B cell (primary cell): ENCODE data around the gene REEP6. TPM values are rescaled to one million over a fixed set of nuclear protein-coding genes. Genes with fewer than 3 reads are reported as not detected.

Experiments
- ATAC-seq: fragments of 200-7000 bp; cut with Tn5 transposase; one replicate; pipeline ENCODE4 v1.10.0; 2021; ENCODE audit warnings: low read depth, mild to moderate bottlenecking, moderate number of reproducible peaks, moderate library complexity
- CTCF ChIA-PET: fragments of 350-600 bp; sonication (Branson Sonifier 250); formaldehyde crosslinking; loops from one replicate; lab custom pipeline; 2021; ENCODE audit warnings: antibody characterized with exemption, inconsistent platforms; lab: Charles Lee
- POLR2A ChIA-PET: fragments of 350-600 bp; sonication (Branson Sonifier 250); formaldehyde crosslinking; loops from one replicate; lab custom pipeline; 2021; ENCODE audit warnings: antibody characterized with exemption; lab: Charles Lee
- DNase-seq: peaks from one replicate; pipeline ENCODE4 v3.0.0; 2013
- H2AFZ ChIP-seq: 2 replicates; pipeline ENCODE4 v1.6.1; 2012; ENCODE audit warnings: mild to moderate bottlenecking, low read depth, low read length; ENCODE audit not compliant: insufficient read depth, poor library complexity, severe bottlenecking
- H3K27ac ChIP-seq, 2 donors: 1 replicate in 1 of 2; 2 replicates in 1 of 2; pipeline ENCODE4 v1.5.1; 2012 to 2013; ENCODE audit warnings: low read length in 2 of 2, mild to moderate bottlenecking in 2 of 2, moderate library complexity in 1 of 2
- H3K27me3 ChIP-seq, 4 experiments: fragments of 200-600 bp in 1 of 4; sonication (generic) in 1 of 4; replicated peaks in 1 of 4; 1 replicate in 2 of 4; 2 replicates in 2 of 4; pipeline versions ENCODE4 v1.6.1 to v1.7.0; 2013 to 2016; ENCODE audit warnings: low read length in 3 of 4, mild to moderate bottlenecking in 2 of 4, mixed read lengths in 1 of 4, moderate library complexity in 1 of 4; ENCODE audit not compliant: insufficient read depth in 4 of 4, control insufficient read depth in 3 of 4; ENCODE audit errors: control extremely low read depth in 1 of 4
- H3K36me3 ChIP-seq, 2 experiments: replicated peaks in 1 of 2; 1 replicate in 1 of 2; 2 replicates in 1 of 2; pipeline versions ENCODE4 v1.6.1 to v1.7.1; 2013; ENCODE audit warnings: low read length in 1 of 2; ENCODE audit not compliant: insufficient read depth in 2 of 2, control insufficient read depth in 1 of 2; ENCODE audit errors: control extremely low read depth in 1 of 2, extremely low read depth in 1 of 2
- H3K4me1 ChIP-seq, 2 donors: fragments of 200-600 bp in 1 of 2; sonication (generic) in 1 of 2; 1 replicate in 1 of 2; 2 replicates in 1 of 2; pipeline versions ENCODE4 v1.5.1 to v1.6.1; 2013 to 2017; ENCODE audit warnings: low read length in 2 of 2; ENCODE audit not compliant: control insufficient read depth in 2 of 2, insufficient read depth in 2 of 2
- H3K4me2 ChIP-seq: replicated peaks from 2 replicates; pipeline ENCODE3; 2012; ENCODE audit warnings: mild to moderate bottlenecking, low read depth, low read length; ENCODE audit not compliant: poor library complexity, severe bottlenecking
- H3K4me3 ChIP-seq, 5 experiments: fragments of 200-600 bp in 1 of 5; sonication (generic) in 1 of 5; 1 replicate in 3 of 5; 2 replicates in 2 of 5; pipeline versions ENCODE4 v1.5.1 to v1.7.0; 2011 to 2016; ENCODE audit warnings: low read length in 4 of 5, mild to moderate bottlenecking in 4 of 5, low read depth in 2 of 5, control low read depth in 1 of 5, moderate library complexity in 1 of 5; ENCODE audit not compliant: insufficient read depth in 1 of 5; ENCODE audit errors: control extremely low read depth in 1 of 5, extremely low read depth in 1 of 5
- H3K79me2 ChIP-seq: fragments of 200-600 bp; sonication (generic); one replicate; pipeline ENCODE4 v1.6.0; 2016; ENCODE audit warnings: low read length; ENCODE audit not compliant: control insufficient read depth, insufficient read depth
- H3K9ac ChIP-seq: fragments of 200-600 bp; sonication (generic); 2 replicates; pipeline ENCODE4 v1.6.1; 2017; ENCODE audit warnings: mild to moderate bottlenecking, low read length, moderate library complexity
- H3K9me3 ChIP-seq, 3 donors: one replicate each; pipeline versions ENCODE4 v1.6.1 to v1.7.1; 2013; ENCODE audit warnings: low read length in 2 of 3; ENCODE audit not compliant: control insufficient read depth in 2 of 3, insufficient read depth in 1 of 3; ENCODE audit errors: control extremely low read depth in 1 of 3
- H4K20me1 ChIP-seq: 2 replicates; pipeline ENCODE4 v1.6.0; 2012; ENCODE audit warnings: mild to moderate bottlenecking, low read length; ENCODE audit not compliant: insufficient read depth, control insufficient read depth, poor library complexity, severe bottlenecking
- H3K27ac Mint-ChIP-seq: one replicate; pipeline ENCODE4 v1.8.0; 2021; ENCODE audit warnings: mixed read lengths
- H3K27me3 Mint-ChIP-seq: one replicate; pipeline ENCODE4 v1.8.0; 2021; ENCODE audit warnings: mixed read lengths
- H3K4me1 Mint-ChIP-seq: one replicate; pipeline ENCODE4 v1.8.0; 2021; ENCODE audit warnings: mixed read lengths
- H3K4me3 Mint-ChIP-seq: one replicate; pipeline ENCODE4 v1.8.0; 2021; ENCODE audit warnings: mixed read lengths
- H3K9me3 Mint-ChIP-seq: one replicate; pipeline ENCODE4 v1.8.0; 2022; ENCODE audit warnings: mixed read lengths; ENCODE audit not compliant: insufficient read depth
- EZH2 ChIP-seq: IDR thresholded peaks from 2 replicates; pipeline ENCODE4 v1.6.1; 2012; ENCODE audit warnings: borderline replicate concordance, low read depth, mild to moderate bottlenecking, moderate library complexity, low read length; ENCODE audit not compliant: insufficient read depth, poor library complexity, severe bottlenecking
- WGBS: methylation state at CpG from one replicate; pipeline ENCODE4 v1.1.5; 2013; ENCODE audit warnings: missing lambda C conversion rate; ENCODE audit not compliant: insufficient coverage; 5-methylcytosine and 5-hydroxymethylcytosine counted together
- intact Hi-C: fragments of 100-400 bp; cut with micrococcal nuclease; formaldehyde crosslinking; loops from one replicate; pipeline ENCODE4 v1.10.0; 2022
- polyA plus RNA-seq: library from polyadenylated mRNA; depleted of rRNA; stranded (reverse); fragments of >200 nt; gene quantifications from 2 replicates; pipeline ENCODE4 v1.2.3, GENCODE V29; 2012
- total RNA-seq, 2 donors: library from RNA; stranded (reverse); fragments of 120-200 nt in 1 of 2; gene quantifications; 1 replicate in 1 of 2; 2 replicates in 1 of 2; pipeline versions ENCODE4 v1.2.3 to v1.2.4, GENCODE V29; 2013 to 2022
- TF ChIP-seq, protein P1 (sequence below): fragments of 200-600 bp; IDR thresholded peaks from one replicate; pipeline ENCODE4 v1.8.0; 2022; ENCODE audit warnings: antibody characterized with exemption, mild to moderate bottlenecking

The REEP6 gene
- total and polyA plus RNA-seq, 2 donors (not counting 1 experiment from before 2014, with no cell fraction given), result 0.64 to 1.1 TPM

DNA sequence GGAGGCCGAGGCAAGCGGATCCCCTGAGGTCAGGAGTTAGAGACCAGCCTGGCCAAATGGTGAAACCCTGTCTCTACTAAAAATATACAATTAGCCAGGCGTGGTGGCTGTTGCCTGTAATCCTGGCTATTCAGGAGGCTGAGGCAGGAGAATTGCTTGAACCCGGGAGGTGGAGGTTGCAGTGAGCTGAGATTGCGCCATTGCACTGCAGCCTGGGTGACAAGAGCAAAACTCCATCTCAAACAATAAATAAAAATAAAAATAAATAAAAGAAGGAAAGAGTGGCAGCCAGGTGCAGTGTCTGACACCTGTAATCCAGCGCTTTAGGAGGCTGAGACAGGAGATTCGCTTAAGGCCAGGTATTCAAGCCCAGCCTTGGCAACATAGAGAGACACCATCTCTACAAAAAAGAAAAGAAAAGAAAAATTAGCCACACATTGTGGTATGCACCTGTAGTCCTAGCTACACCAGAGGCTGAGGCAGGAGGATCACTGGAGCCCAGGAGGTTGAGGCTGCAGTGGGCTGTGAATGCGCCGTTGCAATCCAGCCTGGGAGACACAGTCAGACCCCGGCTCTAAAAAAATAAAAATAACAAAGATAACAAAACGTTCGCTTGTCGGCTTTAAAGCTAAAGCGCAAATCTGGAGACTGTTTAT lies 11.6 kb downstream of the REEP6 start:
- TF ChIP-seq, protein P1, sequence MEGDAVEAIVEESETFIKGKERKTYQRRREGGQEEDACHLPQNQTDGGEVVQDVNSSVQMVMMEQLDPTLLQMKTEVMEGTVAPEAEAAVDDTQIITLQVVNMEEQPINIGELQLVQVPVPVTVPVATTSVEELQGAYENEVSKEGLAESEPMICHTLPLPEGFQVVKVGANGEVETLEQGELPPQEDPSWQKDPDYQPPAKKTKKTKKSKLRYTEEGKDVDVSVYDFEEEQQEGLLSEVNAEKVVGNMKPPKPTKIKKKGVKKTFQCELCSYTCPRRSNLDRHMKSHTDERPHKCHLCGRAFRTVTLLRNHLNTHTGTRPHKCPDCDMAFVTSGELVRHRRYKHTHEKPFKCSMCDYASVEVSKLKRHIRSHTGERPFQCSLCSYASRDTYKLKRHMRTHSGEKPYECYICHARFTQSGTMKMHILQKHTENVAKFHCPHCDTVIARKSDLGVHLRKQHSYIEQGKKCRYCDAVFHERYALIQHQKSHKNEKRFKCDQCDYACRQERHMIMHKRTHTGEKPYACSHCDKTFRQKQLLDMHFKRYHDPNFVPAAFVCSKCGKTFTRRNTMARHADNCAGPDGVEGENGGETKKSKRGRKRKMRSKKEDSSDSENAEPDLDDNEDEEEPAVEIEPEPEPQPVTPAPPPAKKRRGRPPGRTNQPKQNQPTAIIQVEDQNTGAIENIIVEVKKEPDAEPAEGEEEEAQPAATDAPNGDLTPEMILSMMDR, result no peak
- H3K4me1 ChIP-seq, result peaks cover 12 to 15% of the 10 kb centered on the region in 2 donors
- H3K27me3 ChIP-seq, result peaks cover 0 to 53% (median 15%) of the 10 kb centered on the region in 4 experiments
- intact Hi-C loops, result no loop called here
- H3K36me3 ChIP-seq, result no peaks in the 10 kb centered on the region
- Mint-ChIP-seq H3K27me3 (peaks cover 17% of the 10 kb centered on the region), H3K9me3 (no peaks in the 10 kb centered on the region), H3K4me3 (no peak overlapping the region), H3K27ac (peak overlapping the region; percentile 50), H3K4me1 (peaks cover 5% of the 10 kb centered on the region)
- DNase-seq (no peak), ATAC-seq (no peak)
- H2AFZ ChIP-seq, result no peak overlapping the region
- H3K4me3 ChIP-seq, result no peak overlapping the region
- CTCF ChIA-PET, result interaction anchor here (1.6 kb wide), 1 partner anchor 37 kb away, joined by 3 read pairs; no protein-coding TSS in a partner anchor
- H3K27ac ChIP-seq, result no peak overlapping the region
- peaks cover 0 to 37% (median 5%) of the 10 kb centered on the region in 3 donors for H3K9me3 ChIP-seq
- POLR2A ChIA-PET, result no interaction called here
- 73% methylated on average over 6 of the region's 14 CpGs for WGBS
- no peak overlapping the region for H3K4me2 ChIP-seq
- no peak overlapping the region for H3K9ac ChIP-seq
- no peaks in the 10 kb centered on the region for H3K79me2 ChIP-seq
- no peaks in the 10 kb centered on the region for H4K20me1 ChIP-seq

DNA sequence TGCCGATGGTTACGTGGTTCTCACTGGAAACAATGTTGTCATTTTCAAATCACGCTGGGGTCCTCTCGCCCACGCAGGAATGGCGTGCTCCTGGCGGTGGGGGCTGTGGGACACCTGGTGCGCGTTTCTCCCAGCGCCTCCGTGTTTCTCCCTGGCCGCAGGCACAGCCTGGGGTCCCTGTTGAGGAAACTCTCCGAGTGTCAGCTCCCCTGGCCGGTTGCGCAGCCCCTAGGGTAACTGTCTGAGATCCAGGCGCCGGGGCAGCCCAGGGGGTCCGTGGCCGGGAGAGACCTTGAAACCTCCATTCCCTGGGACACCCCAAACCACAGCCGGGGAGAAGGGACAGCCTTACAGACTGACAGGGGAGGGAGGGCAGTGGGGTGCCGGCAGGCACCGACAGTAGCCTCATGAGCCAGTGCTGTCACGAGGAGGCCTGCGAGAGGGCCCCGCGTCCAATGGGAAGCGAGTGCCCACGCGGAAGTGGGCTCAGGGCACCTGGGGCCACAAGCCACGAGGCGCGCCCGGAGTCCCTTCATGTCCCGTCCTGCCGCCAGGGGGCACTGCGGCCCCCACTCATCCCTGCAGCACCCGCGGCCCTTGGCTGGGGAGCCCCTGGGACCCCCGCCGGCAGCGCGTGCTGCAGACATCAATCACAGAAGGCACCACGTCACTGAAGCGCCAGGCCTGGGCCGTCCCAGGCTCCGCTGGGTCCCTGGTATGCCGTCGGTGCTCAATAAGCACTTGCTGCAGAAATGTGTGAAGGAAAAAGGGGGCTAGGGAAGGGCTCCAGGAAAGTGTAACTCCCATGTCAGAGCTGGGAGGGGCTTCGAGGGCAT lies 12.3 kb downstream of the REEP6 start:
- Histone ChIP-seq H3K79me2 (no peaks in the 10 kb centered on the region), H3K9me3 (peaks cover 0 to 44% (median 7%) of the 10 kb centered on the region in 3 donors), H3K9ac (no peak overlapping the region), H4K20me1 (no peaks in the 10 kb centered on the region), H3K36me3 (no peaks in the 10 kb centered on the region), H3K4me1 (peaks cover 16 to 21% of the 10 kb centered on the region in 2 donors), H3K27ac (no peak overlapping the region), H3K4me2 (peak overlapping the region; percentile 57), H3K4me3 (no peak overlapping the region), H3K27me3 (peaks cover 0 to 54% (median 14%) of the 10 kb centered on the region in 4 experiments), H2AFZ (no peak overlapping the region)
- CTCF ChIA-PET, result interaction anchor here (1.3 to 1.6 kb wide), 2 partner anchors 37 to 169 kb away, joined by 3 read pairs; no protein-coding TSS in a partner anchor
- no peak for TF ChIP-seq EZH2
- TF ChIP-seq, protein P1, result peak; percentile 82
- POLR2A ChIA-PET, result no interaction called here
- Mint-ChIP-seq H3K27ac (no peak overlapping the region), H3K27me3 (peaks cover 21% of the 10 kb centered on the region), H3K4me3 (no peak overlapping the region), H3K9me3 (no peaks in the 10 kb centered on the region), H3K4me1 (peaks cover 10% of the 10 kb centered on the region)
- no peak for ATAC-seq
- intact Hi-C loops, result no loop called here
- peak; percentile 68 for DNase-seq
- WGBS, result 12% methylated on average over 49 of the region's 49 CpGs
